Liver (tissue), 9 donors: Measurements from ENCODE around the gene USP25. TPM values are rescaled to one million over a fixed set of nuclear protein-coding genes. Genes with fewer than 3 reads are reported as not detected.

Experiments
- DNase-seq: peaks from one replicate; pipeline ENCODE4 v3.0.0-alpha.2; 2017; ENCODE audit warnings: low spot score
- H3K27ac ChIP-seq, 2 donors: one replicate each; pipeline ENCODE4 v1.7.0; 2013; ENCODE audit warnings: inconsistent platforms in 2 of 2, low read length in 2 of 2, control low read depth in 1 of 2, low read depth in 1 of 2, mild to moderate bottlenecking in 1 of 2
- H3K27me3 ChIP-seq, 4 donors: one replicate each; pipeline versions ENCODE4 v1.6.1 to v1.7.0; 2013; ENCODE audit warnings: low read length in 3 of 4, inconsistent platforms in 1 of 4, mild to moderate bottlenecking in 1 of 4, moderate library complexity in 1 of 4; ENCODE audit not compliant: control insufficient read depth in 4 of 4, insufficient read depth in 4 of 4
- H3K36me3 ChIP-seq, 4 donors: one replicate each; pipeline versions ENCODE4 v1.6.1 to v1.7.0; 2013; ENCODE audit warnings: low read length in 3 of 4, mild to moderate bottlenecking in 3 of 4, low read depth in 1 of 4, moderate library complexity in 1 of 4; ENCODE audit not compliant: control insufficient read depth in 4 of 4, insufficient read depth in 3 of 4
- H3K4me1 ChIP-seq, 4 donors: one replicate each; pipeline versions ENCODE4 v1.6.1 to v1.7.0; 2013; ENCODE audit warnings: low read length in 3 of 4, mild to moderate bottlenecking in 3 of 4, moderate library complexity in 1 of 4; ENCODE audit not compliant: control insufficient read depth in 4 of 4, insufficient read depth in 4 of 4
- H3K4me3 ChIP-seq, 3 donors: one replicate each; pipeline versions ENCODE4 v1.6.1 to v1.7.0; 2013; ENCODE audit warnings: low read length in 3 of 3, control low read depth in 1 of 3, low read depth in 1 of 3, mild to moderate bottlenecking in 1 of 3
- H3K9ac ChIP-seq, 2 donors: one replicate each; pipeline ENCODE4 v1.7.0; 2013; ENCODE audit warnings: low read length in 2 of 2, mild to moderate bottlenecking in 2 of 2, moderate library complexity in 2 of 2, control low read depth in 1 of 2, low read depth in 1 of 2
- H3K9me3 ChIP-seq, 4 donors: one replicate each; pipeline versions ENCODE4 v1.6.1 to v1.7.0; 2013; ENCODE audit warnings: low read length in 3 of 4; ENCODE audit not compliant: control insufficient read depth in 4 of 4
- EGR1 ChIP-seq, 2 donors: IDR thresholded peaks; 2 replicates each; pipeline ENCODE4 v1.6.1; 2016 to 2018; ENCODE audit warnings: antibody characterized with exemption in 2 of 2, low read depth in 2 of 2
- FOXA1 ChIP-seq: IDR thresholded peaks from 2 replicates; pipeline ENCODE4 v1.6.1; 2016; ENCODE audit warnings: antibody characterized with exemption
- FOXA2 ChIP-seq: IDR thresholded peaks from 2 replicates; pipeline ENCODE4 v1.6.1; 2016; ENCODE audit warnings: antibody characterized with exemption
- GABPA ChIP-seq, 2 donors: IDR thresholded peaks in 1 of 2; conservative IDR thresholded peaks in 1 of 2; 2 replicates each; pipeline ENCODE4 v1.6.1; 2016; ENCODE audit warnings: antibody characterized with exemption in 2 of 2, mild to moderate bottlenecking in 1 of 2, moderate library complexity in 1 of 2
- HNF4A ChIP-seq, 2 donors: conservative IDR thresholded peaks; 2 replicates each; pipeline ENCODE4 v1.6.1; 2016; ENCODE audit warnings: antibody characterized with exemption in 2 of 2, mild to moderate bottlenecking in 2 of 2
- HNF4G ChIP-seq: IDR thresholded peaks from 2 replicates; pipeline ENCODE4 v1.6.1; 2016; ENCODE audit warnings: antibody characterized with exemption
- JUND ChIP-seq, 2 donors: IDR thresholded peaks; 2 replicates each; pipeline ENCODE4 v1.6.1; 2016; ENCODE audit warnings: antibody characterized with exemption in 2 of 2
- NR2F2 ChIP-seq: IDR thresholded peaks from 2 replicates; pipeline ENCODE4 v1.6.1; 2016; ENCODE audit warnings: antibody characterized with exemption
- RAD21 ChIP-seq, 2 donors: IDR thresholded peaks; 2 replicates each; pipeline ENCODE4 v1.6.1; 2016; ENCODE audit warnings: antibody characterized with exemption in 2 of 2, mild to moderate bottlenecking in 2 of 2
- RXRA ChIP-seq, 2 donors: IDR thresholded peaks; 2 replicates each; pipeline ENCODE4 v1.6.1; 2017 to 2018; ENCODE audit warnings: antibody characterized with exemption in 2 of 2, mild to moderate bottlenecking in 1 of 2
- SP1 ChIP-seq: IDR thresholded peaks from 2 replicates; pipeline ENCODE4 v1.6.1; 2018; ENCODE audit warnings: antibody characterized with exemption, mild to moderate bottlenecking
- TAF1 ChIP-seq: conservative IDR thresholded peaks from 2 replicates; pipeline ENCODE4 v1.6.1; 2016; ENCODE audit warnings: antibody characterized with exemption, mild to moderate bottlenecking
- YY1 ChIP-seq: IDR thresholded peaks from 2 replicates; pipeline ENCODE4 v1.6.1; 2016; ENCODE audit warnings: antibody characterized with exemption, mild to moderate bottlenecking
- WGBS: extraction: QIAGEN DNeasy Blood & Tissue Kit; methylation state at CpG from one replicate; pipeline ENCODE4 v1.1.7; 2013; 5-methylcytosine and 5-hydroxymethylcytosine counted together
- polyA plus RNA-seq, 2 donors: library from polyadenylated mRNA; stranded (reverse) in 1 of 2; unstranded in 1 of 2; fragments of 200-250 nt in 1 of 2; fragments of >200 nt in 1 of 2; fragmentation: Nextera tagmentation in 1 of 2; extraction: Ambion mirVana in 1 of 2; gene quantifications; one replicate each; pipeline versions ENCODE4 v1.2.1 to v1.2.3, GENCODE V29; 2013 to 2015
- total RNA-seq, 2 donors: library from RNA; depleted of rRNA; stranded (reverse); fragments of >200 nt; gene quantifications; one replicate each; pipeline ENCODE4 v1.2.3, GENCODE V29; 2014
- TF ChIP-seq, protein P1 (sequence below): IDR thresholded peaks from 2 replicates; pipeline ENCODE4 v1.6.1; 2016; ENCODE audit warnings: antibody characterized with exemption
- TF ChIP-seq, protein P2 (sequence below): IDR thresholded peaks from 2 replicates; pipeline ENCODE4 v1.6.1; 2016; ENCODE audit warnings: antibody characterized with exemption, mild to moderate bottlenecking
- TF ChIP-seq, protein P3 (sequence below): IDR thresholded peaks from 2 replicates; pipeline ENCODE4 v1.6.1; 2016; ENCODE audit warnings: antibody characterized with exemption
- TF ChIP-seq, protein P4 (sequence below): IDR thresholded peaks from 2 replicates; pipeline ENCODE4 v1.6.1; 2016; ENCODE audit warnings: antibody characterized with exemption
- donor health status: healthy.
- donor health status: healthy.
- donor health status: healthy.
- donor health status: healthy.
- donor health status: healthy.

Gene USP25
- total and polyA plus RNA-seq, 4 donors = 6.0 to 26.7 (median 15.3) TPM

DNA sequence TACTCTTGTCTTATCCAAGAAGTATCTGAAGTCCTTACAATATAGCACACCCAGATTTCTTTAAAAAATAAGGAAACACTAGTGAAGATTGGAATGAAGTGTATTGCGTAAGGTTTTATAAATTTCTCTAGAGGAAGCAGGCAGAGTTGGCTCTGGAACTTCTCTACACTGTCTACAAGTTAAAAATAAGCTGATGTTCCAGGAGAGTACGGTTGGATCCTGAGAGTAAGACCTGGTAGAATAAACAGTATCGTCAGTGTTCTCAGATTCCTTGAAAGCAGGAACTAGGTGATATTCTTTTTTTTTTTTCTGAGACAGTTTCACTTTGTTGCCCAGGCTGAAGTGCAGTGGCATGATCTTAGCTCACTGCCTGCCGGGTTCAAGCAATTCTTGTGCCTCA, 107.9 kb downstream of the USP25 start:
- H3K27ac ChIP-seq = no peak overlapping the region
- no peak overlapping the region for H3K9ac ChIP-seq
- no peak for DNase-seq
- H3K27me3 ChIP-seq = no peaks in the 10 kb centered on the region
- H3K4me1 ChIP-seq = no peaks in the 10 kb centered on the region
- TF ChIP-seq YY1 = no peak
- TF ChIP-seq, protein P1, sequence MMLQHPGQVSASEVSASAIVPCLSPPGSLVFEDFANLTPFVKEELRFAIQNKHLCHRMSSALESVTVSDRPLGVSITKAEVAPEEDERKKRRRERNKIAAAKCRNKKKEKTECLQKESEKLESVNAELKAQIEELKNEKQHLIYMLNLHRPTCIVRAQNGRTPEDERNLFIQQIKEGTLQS = no peak
- no peak for TF ChIP-seq HNF4A (conservative IDR thresholded peaks at IDR 0.05)
- TF ChIP-seq HNF4G = no peak
- no peak for TF ChIP-seq FOXA2
- no peak for TF ChIP-seq NR2F2
- no peak for TF ChIP-seq RXRA (IDR thresholded peaks at IDR 0.05)
- TF ChIP-seq SP1 = no peak
- peaks cover 2 to 6% (median 3%) of the 10 kb centered on the region in 4 donors for H3K36me3 ChIP-seq
- H3K4me3 ChIP-seq = no peak overlapping the region
- H3K9me3 ChIP-seq = no peaks in the 10 kb centered on the region
- WGBS = 81% methylated on average over 4 of the region's 4 CpGs

DNA sequence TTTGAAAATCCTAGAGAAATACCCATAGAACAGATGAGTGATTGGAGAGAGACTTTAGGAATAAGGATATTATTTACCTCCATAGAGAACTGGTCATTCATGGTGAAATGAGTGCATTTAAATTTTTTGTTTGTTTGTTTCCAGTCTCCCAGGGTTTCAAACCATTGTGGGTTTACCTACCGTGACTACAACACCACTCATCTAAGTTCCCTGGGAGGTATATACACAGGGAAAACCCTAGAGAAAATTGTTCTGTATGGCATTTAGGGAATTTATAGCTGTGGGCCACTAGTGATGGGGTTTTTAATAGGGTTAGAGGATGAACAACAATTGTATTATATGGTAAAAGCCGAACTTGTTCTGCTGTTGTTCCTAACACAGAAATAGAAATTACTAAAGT, 109.2 kb downstream of the USP25 start:
- H3K27ac ChIP-seq = no peak overlapping the region
- no peak for DNase-seq

DNA sequence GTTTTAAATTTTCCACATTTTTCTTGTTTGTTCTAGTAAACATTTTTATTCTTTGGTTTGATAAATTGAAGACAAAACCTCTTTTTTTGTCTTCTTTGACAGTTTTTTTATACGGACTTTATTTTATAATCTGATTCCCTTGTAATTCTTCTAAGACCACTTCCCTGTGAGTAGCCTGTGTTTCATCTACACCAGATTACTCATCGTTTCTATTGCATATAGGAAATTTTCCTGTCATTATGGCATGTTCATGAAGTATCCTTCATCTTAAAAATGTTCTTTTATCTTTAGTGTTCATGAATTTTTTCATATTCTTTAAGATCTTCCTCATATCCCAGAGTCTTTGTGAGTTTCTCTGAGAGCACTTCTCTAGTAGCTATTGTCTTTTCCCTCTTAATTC, 109.8 kb downstream of the USP25 start:
- H3K9me3 ChIP-seq = no peaks in the 10 kb centered on the region
- H3K4me1 ChIP-seq = no peaks in the 10 kb centered on the region
- no peak overlapping the region for H3K4me3 ChIP-seq
- H3K9ac ChIP-seq = no peak overlapping the region
- WGBS = 98% methylated on average over 2 of the region's 2 CpGs
- no peaks in the 10 kb centered on the region for H3K27me3 ChIP-seq
- no peak overlapping the region for H3K27ac ChIP-seq
- DNase-seq = no peak
- TF ChIP-seq, protein P1 = no peak
- no peak for TF ChIP-seq YY1
- no peak for TF ChIP-seq JUND (IDR thresholded peaks at IDR 0.05)
- TF ChIP-seq, protein P2, sequence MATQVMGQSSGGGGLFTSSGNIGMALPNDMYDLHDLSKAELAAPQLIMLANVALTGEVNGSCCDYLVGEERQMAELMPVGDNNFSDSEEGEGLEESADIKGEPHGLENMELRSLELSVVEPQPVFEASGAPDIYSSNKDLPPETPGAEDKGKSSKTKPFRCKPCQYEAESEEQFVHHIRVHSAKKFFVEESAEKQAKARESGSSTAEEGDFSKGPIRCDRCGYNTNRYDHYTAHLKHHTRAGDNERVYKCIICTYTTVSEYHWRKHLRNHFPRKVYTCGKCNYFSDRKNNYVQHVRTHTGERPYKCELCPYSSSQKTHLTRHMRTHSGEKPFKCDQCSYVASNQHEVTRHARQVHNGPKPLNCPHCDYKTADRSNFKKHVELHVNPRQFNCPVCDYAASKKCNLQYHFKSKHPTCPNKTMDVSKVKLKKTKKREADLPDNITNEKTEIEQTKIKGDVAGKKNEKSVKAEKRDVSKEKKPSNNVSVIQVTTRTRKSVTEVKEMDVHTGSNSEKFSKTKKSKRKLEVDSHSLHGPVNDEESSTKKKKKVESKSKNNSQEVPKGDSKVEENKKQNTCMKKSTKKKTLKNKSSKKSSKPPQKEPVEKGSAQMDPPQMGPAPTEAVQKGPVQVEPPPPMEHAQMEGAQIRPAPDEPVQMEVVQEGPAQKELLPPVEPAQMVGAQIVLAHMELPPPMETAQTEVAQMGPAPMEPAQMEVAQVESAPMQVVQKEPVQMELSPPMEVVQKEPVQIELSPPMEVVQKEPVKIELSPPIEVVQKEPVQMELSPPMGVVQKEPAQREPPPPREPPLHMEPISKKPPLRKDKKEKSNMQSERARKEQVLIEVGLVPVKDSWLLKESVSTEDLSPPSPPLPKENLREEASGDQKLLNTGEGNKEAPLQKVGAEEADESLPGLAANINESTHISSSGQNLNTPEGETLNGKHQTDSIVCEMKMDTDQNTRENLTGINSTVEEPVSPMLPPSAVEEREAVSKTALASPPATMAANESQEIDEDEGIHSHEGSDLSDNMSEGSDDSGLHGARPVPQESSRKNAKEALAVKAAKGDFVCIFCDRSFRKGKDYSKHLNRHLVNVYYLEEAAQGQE = no peak
- no peak for TF ChIP-seq EGR1 (IDR thresholded peaks at IDR 0.05; ENCODE audit: low read depth in 2 of 2)
- TF ChIP-seq SP1 = no peak
- no peak for TF ChIP-seq NR2F2
- TF ChIP-seq TAF1 = no peak
- TF ChIP-seq HNF4A (conservative IDR thresholded peaks at IDR 0.05) = no peak
- TF ChIP-seq, protein P3, sequence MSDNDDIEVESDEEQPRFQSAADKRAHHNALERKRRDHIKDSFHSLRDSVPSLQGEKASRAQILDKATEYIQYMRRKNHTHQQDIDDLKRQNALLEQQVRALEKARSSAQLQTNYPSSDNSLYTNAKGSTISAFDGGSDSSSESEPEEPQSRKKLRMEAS = no peak
- TF ChIP-seq, protein P4, sequence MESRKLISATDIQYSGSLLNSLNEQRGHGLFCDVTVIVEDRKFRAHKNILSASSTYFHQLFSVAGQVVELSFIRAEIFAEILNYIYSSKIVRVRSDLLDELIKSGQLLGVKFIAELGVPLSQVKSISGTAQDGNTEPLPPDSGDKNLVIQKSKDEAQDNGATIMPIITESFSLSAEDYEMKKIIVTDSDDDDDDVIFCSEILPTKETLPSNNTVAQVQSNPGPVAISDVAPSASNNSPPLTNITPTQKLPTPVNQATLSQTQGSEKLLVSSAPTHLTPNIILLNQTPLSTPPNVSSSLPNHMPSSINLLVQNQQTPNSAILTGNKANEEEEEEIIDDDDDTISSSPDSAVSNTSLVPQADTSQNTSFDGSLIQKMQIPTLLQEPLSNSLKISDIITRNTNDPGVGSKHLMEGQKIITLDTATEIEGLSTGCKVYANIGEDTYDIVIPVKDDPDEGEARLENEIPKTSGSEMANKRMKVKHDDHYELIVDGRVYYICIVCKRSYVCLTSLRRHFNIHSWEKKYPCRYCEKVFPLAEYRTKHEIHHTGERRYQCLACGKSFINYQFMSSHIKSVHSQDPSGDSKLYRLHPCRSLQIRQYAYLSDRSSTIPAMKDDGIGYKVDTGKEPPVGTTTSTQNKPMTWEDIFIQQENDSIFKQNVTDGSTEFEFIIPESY = no peak
- no peak for TF ChIP-seq RXRA (IDR thresholded peaks at IDR 0.05)
- no peak for TF ChIP-seq FOXA1
- TF ChIP-seq RAD21 (IDR thresholded peaks at IDR 0.05) = no peak
- TF ChIP-seq FOXA2 = no peak
- no peak for TF ChIP-seq HNF4G
- TF ChIP-seq GABPA (IDR thresholded peaks at IDR 0.05 in 1 of 2, conservative IDR thresholded peaks at IDR 0.05 in 1 of 2) = no peak
- H3K36me3 ChIP-seq = peaks cover 2 to 4% (median 2%) of the 10 kb centered on the region in 4 donors

More for the DNA sequence above, 109.2 kb downstream of the USP25 start:
- Histone ChIP-seq H3K27me3 (no peaks in the 10 kb centered on the region), H3K9me3 (no peaks in the 10 kb centered on the region), H3K4me1 (no peaks in the 10 kb centered on the region), H3K36me3 (peaks cover 2 to 4% (median 2%) of the 10 kb centered on the region in 4 donors), H3K9ac (no peak overlapping the region), H3K4me3 (no peak overlapping the region)
- no peak for TF ChIP-seq TAF1
- TF ChIP-seq, protein P4 = no peak
- no peak for TF ChIP-seq RAD21 (IDR thresholded peaks at IDR 0.05)
- no peak for TF ChIP-seq GABPA (IDR thresholded peaks at IDR 0.05 in 1 of 2, conservative IDR thresholded peaks at IDR 0.05 in 1 of 2)
- WGBS = 99% methylated on average over 2 of the region's 2 CpGs
